ENCODE data around the gene AUNIP.

Gene AUNIP

DNA sequence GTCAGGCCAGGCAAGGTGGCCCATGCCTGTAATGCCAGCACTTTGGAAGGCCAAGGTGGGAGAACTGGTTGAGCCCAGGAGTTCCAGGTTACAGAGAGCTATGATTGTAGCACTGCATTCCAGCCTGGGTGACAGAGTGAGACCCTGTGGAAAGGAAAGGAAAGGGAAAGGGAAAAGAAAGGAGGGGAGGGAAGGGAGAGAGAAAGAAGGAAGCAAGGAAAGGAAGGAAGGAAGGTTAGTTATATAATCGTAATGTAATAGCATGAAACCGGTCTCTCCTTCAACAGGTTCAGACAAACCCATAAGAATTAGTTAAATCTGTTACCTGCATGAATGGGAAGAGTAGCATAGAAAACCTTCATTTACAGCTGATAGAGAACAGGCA lies 17.4 kb upstream of the AUNIP start:
- ChIA-PET POLR2A (no interaction called here), CTCF (interaction anchor here (0.6 to 0.7 kb wide), 2 partner anchors 66 to 68 kb away, joined by 3 read pairs; no protein-coding TSS in a partner anchor)
- Histone ChIP-seq H3K36me3 (ENCODE audit: control insufficient read depth in 2 of 2, insufficient read depth in 1 of 2, low read length in 2 of 2) (no peaks in the 10 kb centered on the region), H3K4me3 (ENCODE audit: low read depth, low read length) (no peak overlapping the region), H3K27ac (ENCODE audit: extremely low read depth, low read depth, low read length) (no peak overlapping the region), H3K4me1 (ENCODE audit: control insufficient read depth, insufficient read depth, low read length) (no peaks in the 10 kb centered on the region), H3K9me3 (ENCODE audit: control insufficient read depth, insufficient read depth, low read depth, low read length) (no peaks in the 10 kb centered on the region)
- TF ChIP-seq ZFP69B (tag by site-specific recombination; IDR thresholded peaks at IDR 0.05) (no peak), ZNF585B (tag by site-specific recombination; IDR thresholded peaks at IDR 0.05) (no peak), ZNF530 (tag by site-specific recombination; IDR thresholded peaks at IDR 0.05; ENCODE audit: low read depth) (no peak), BCL11A (tag by site-specific recombination; IDR thresholded peaks at IDR 0.05; ENCODE audit: low read depth) (no peak), ZNF366 (tag by site-specific recombination; conservative IDR thresholded peaks at IDR 0.05) (peak; percentile 44; the same call in 1 of the 2 replicates), ZNF561 (tag by site-specific recombination; IDR thresholded peaks at IDR 0.05; ENCODE audit: borderline replicate concordance) (no peak), PRDM1 (tag by site-specific recombination; IDR thresholded peaks at IDR 0.05) (peak; percentile 98), ZBTB8A (tag by site-specific recombination; IDR thresholded peaks at IDR 0.05) (no peak), SCRT2 (tag by site-specific recombination; IDR thresholded peaks at IDR 0.05) (peak; percentile 38; the same call in 1 of the 2 replicates)
- TF ChIP-seq, protein P1, sequence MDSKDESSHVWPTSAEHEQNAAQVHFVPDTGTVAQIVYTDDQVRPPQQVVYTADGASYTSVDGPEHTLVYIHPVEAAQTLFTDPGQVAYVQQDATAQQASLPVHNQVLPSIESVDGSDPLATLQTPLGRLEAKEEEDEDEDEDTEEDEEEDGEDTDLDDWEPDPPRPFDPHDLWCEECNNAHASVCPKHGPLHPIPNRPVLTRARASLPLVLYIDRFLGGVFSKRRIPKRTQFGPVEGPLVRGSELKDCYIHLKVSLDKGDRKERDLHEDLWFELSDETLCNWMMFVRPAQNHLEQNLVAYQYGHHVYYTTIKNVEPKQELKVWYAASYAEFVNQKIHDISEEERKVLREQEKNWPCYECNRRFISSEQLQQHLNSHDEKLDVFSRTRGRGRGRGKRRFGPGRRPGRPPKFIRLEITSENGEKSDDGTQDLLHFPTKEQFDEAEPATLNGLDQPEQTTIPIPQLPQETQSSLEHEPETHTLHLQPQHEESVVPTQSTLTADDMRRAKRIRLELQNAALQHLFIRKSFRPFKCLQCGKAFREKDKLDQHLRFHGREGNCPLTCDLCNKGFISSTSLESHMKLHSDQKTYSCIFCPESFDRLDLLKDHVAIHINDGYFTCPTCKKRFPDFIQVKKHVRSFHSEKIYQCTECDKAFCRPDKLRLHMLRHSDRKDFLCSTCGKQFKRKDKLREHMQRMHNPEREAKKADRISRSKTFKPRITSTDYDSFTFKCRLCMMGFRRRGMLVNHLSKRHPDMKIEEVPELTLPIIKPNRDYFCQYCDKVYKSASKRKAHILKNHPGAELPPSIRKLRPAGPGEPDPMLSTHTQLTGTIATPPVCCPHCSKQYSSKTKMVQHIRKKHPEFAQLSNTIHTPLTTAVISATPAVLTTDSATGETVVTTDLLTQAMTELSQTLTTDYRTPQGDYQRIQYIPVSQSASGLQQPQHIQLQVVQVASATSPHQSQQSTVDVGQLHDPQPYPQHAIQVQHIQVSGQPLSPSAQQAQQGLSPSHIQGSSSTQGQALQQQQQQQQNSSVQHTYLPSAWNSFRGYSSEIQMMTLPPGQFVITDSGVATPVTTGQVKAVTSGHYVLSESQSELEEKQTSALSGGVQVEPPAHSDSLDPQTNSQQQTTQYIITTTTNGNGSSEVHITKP (tag by site-specific recombination; IDR thresholded peaks at IDR 0.05): no peak

DNA sequence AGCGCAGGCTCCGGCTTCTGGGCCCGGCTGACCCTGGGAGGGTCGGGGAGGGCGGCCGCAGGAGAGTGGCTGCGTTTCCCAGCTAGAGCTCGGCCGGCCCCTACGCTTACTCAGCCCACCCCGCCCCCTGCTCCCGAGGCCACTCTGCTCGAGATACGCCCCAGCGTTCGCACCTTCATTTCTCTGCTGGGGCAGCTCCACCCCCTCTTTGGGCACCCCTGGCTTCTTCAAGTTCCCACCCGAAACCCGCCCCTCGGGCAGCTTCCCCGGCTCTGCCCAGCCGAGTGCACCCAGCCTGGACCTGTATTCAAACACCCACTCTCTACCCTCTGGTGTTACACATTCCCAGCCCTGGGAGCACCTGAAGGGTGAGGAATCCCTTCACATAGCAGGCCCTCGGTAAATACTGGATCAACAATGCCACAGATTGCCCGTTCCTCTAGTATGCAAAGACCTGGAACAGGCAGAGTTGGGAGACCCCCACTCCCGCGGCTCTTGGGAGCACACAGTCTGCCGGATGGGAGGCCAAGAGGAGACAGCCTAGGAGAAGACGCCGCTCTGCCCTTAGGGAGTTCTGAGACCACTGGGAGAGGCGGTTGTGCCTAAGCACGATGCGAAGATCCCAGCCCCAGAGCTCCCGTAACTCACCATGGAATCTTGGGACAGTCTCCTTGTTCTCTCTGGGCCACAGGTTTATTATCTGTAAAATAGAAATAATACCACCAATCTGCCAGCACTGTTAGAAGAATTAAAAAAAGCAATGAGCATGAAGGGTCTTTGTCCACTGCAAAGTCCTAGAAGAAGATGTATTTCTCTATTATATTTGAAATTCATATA lies 16.8 kb upstream of the AUNIP start:
- peak overlapping the region; percentile 21 for H3K4me3 ChIP-seq (ENCODE audit: low read depth, low read length)
- H3K4me1 ChIP-seq (ENCODE audit: control insufficient read depth, insufficient read depth, low read length): no peaks in the 10 kb centered on the region
- H3K36me3 ChIP-seq (ENCODE audit: control insufficient read depth in 2 of 2, insufficient read depth in 1 of 2, low read length in 2 of 2): no peaks in the 10 kb centered on the region
- H3K27ac ChIP-seq (ENCODE audit: extremely low read depth, low read depth, low read length): no peak overlapping the region
- ChIA-PET POLR2A (interaction anchor here (0.7 to 1.8 kb wide), 8 partner anchors 14 to 58 kb away, joined by 3 to 10 read pairs (median 6); partner anchors contain the start of genes MTFR1L and STMN1), CTCF (interaction anchor here (0.6 to 1.1 kb wide), 2 partner anchors 25 to 432 kb away, joined by 3 to 4 read pairs; no protein-coding TSS in a partner anchor)
- no peaks in the 10 kb centered on the region for H3K9me3 ChIP-seq (ENCODE audit: control insufficient read depth, insufficient read depth, low read depth, low read length)
- no peak for TF ChIP-seq ZNF133 (tag by site-specific recombination; IDR thresholded peaks at IDR 0.05)
- TF ChIP-seq, protein P2, sequence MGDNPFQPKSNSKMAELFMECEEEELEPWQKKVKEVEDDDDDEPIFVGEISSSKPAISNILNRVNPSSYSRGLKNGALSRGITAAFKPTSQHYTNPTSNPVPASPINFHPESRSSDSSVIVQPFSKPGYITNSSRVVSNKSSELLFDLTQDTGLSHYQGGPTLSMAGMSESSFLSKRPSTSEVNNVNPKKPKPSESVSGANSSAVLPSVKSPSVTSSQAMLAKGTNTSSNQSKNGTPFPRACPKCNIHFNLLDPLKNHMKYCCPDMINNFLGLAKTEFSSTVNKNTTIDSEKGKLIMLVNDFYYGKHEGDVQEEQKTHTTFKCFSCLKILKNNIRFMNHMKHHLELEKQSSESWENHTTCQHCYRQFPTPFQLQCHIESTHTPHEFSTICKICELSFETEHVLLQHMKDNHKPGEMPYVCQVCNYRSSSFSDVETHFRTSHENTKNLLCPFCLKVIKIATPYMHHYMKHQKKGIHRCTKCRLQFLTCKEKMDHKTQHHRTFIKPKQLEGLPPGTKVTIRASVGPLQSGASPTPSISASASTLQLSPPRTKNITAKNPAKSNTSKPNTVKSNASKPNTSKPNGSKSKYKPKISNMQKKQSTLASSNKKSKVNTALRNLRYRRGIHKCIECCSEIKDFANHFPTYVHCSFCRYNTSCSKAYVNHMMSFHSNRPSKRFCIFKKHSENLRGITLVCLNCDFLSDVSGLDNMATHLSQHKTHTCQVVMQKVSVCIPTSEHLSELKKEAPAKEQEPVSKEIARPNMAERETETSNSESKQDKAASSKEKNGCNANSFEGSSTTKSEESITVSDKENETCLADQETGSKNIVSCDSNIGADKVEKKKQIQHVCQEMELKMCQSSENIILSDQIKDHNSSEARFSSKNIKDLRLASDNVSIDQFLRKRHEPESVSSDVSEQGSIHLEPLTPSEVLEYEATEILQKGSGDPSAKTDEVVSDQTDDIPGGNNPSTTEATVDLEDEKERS (tag by site-specific recombination; IDR thresholded peaks at IDR 0.05): no peak
- TF ChIP-seq SCRT2 (tag by site-specific recombination; IDR thresholded peaks at IDR 0.05): 0 out of 2 replicates have a peak, but pooled peaks have one; percentile 4
- TF ChIP-seq ZNF433 (tag by site-specific recombination; IDR thresholded peaks at IDR 0.05; ENCODE audit: low read depth): no peak
- no peak for TF ChIP-seq OSR2 (tag by site-specific recombination; IDR thresholded peaks at IDR 0.05)
- no peak for TF ChIP-seq PRDM1 (tag by site-specific recombination; IDR thresholded peaks at IDR 0.05)
- TF ChIP-seq HOXC10 (CRISPR knock-in tag; IDR thresholded peaks at IDR 0.05): 0 out of 2 replicates have a peak, but pooled peaks have one; percentile 1
- no peak for TF ChIP-seq MZF1 (tag by site-specific recombination; IDR thresholded peaks at IDR 0.05; ENCODE audit: borderline replicate concordance)
- no peak for TF ChIP-seq SP3 (tag by site-specific recombination; IDR thresholded peaks at IDR 0.05)
- TF ChIP-seq ZFHX2 (tag by site-specific recombination; conservative IDR thresholded peaks at IDR 0.05): no peak
- no peak for TF ChIP-seq ZNF792 (tag by site-specific recombination; IDR thresholded peaks at IDR 0.05)
- no peak for TF ChIP-seq ZNF596 (tag by site-specific recombination; IDR thresholded peaks at IDR 0.05)
- TF ChIP-seq ZNF23 (tag by site-specific recombination; IDR thresholded peaks at IDR 0.05; ENCODE audit: borderline replicate concordance): no peak
- TF ChIP-seq EGR2 (tag by site-specific recombination; IDR thresholded peaks at IDR 0.05; ENCODE audit: low read depth): peak; percentile 13; the same call in 1 of the 2 replicates
- no peak for TF ChIP-seq ZNF426 (tag by site-specific recombination; IDR thresholded peaks at IDR 0.05)
- no peak for TF ChIP-seq SETDB1 (IDR thresholded peaks at IDR 0.05; ENCODE audit: insufficient read length, low read length)
- TF ChIP-seq SCRT1 (tag by site-specific recombination; IDR thresholded peaks at IDR 0.05; ENCODE audit: borderline replicate concordance): no peak
